Left kidney (tissue), 2 donors: Measurements from ENCODE around the gene HOXC10. TPM values are rescaled to one million over a fixed set of nuclear protein-coding genes. Genes with fewer than 3 reads are reported as not detected.

Experiments used
- DNase-seq: peaks from one replicate; pipeline ENCODE4 v3.0.0-alpha.2; 2013
- polyA plus RNA-seq: library from polyadenylated mRNA; unstranded; fragments of 120-200 nt; gene quantifications from one replicate; pipeline ENCODE4 v1.2.1, GENCODE V29; 2013; ENCODE audit not compliant: insufficient read length

Gene HOXC10
- polyA plus RNA-seq, 1 donor = 62.2 TPM

GRCh38 chr12:53963434-53964314 is 21.3 kb upstream of the HOXC10 start:
- DNase-seq = no peak

- DNase-seq = no peak
Measured at GRCh38 chr12:53964315-53964713, 20.6 kb upstream of the HOXC10 start.

- DNase-seq = no peak
Measured at GRCh38 chr12:53965281-53966084, 19.5 kb upstream of the HOXC10 start.

- no peak for DNase-seq
Measured at GRCh38 chr12:53966085-53966384, 18.9 kb upstream of the HOXC10 start.

GRCh38 chr12:53966385-53967133 is 18.4 kb upstream of the HOXC10 start:
- no peak for DNase-seq

- DNase-seq = no peak
Measured at GRCh38 chr12:53967421-53967925, 17.5 kb upstream of the HOXC10 start.

- DNase-seq = no peak
Measured at GRCh38 chr12:53968214-53969127, 16.5 kb upstream of the HOXC10 start.

GRCh38 chr12:53969588-53970259 is 15.2 kb upstream of the HOXC10 start:
- DNase-seq = no peak

- no peak for DNase-seq
Measured at GRCh38 chr12:53970451-53970850, 14.5 kb upstream of the HOXC10 start.

- DNase-seq = no peak
Measured at GRCh38 chr12:53971129-53971528, 13.8 kb upstream of the HOXC10 start.

GRCh38 chr12:53971686-53972085 is 13.3 kb upstream of the HOXC10 start:
- no peak for DNase-seq

GRCh38 chr12:53972152-53972702 is 12.7 kb upstream of the HOXC10 start:
- DNase-seq = no peak

- no peak for DNase-seq
Measured at GRCh38 chr12:53972722-53973235, 12.2 kb upstream of the HOXC10 start, which contains the start of gene HOXC11. Gene HOXC11, plus strand, starts transcription at chr12:53973126. Its CDS starts 116 bp downstream, at chr12:53973242.

- DNase-seq = no peak
Measured at GRCh38 chr12:53973236-53974042, 11.5 kb upstream of the HOXC10 start.

GRCh38 chr12:53974084-53975063 is 10.6 kb upstream of the HOXC10 start, which contains the start of gene HOTAIR:
Gene HOTAIR, minus strand, starts transcription at chr12:53974954.
- no peak for DNase-seq

GRCh38 chr12:53975064-53975471 is 9.9 kb upstream of the HOXC10 start:
- DNase-seq = no peak

GRCh38 chr12:53975479-53976152 is 9.3 kb upstream of the HOXC10 start:
- no peak for DNase-seq
